ENCODE results near the gene ZFP92.

Gene ZFP92

GRCh38 chrX:153441981-153442380 is 30.7 kb downstream of the ZFP92 start:
- Histone ChIP-seq H2AFZ (ENCODE audit: low read depth, low read length) (no peak overlapping the region), H3K27me3 (ENCODE audit: insufficient read depth, low read length, poor library complexity) (no peaks in the 10 kb centered on the region), H3K4me1 (ENCODE audit: insufficient read depth, low read length) (no peaks in the 10 kb centered on the region), H3K27ac (ENCODE audit: low read length) (no peak overlapping the region), H3K36me3 (ENCODE audit: insufficient read depth, low read length) (no peaks in the 10 kb centered on the region), H3K9me3 (ENCODE audit: insufficient read depth, low read length, severe bottlenecking) (no peaks in the 10 kb centered on the region), H3K9ac (ENCODE audit: low read depth, low read length) (no peak overlapping the region), H4K20me1 (ENCODE audit: insufficient read depth, low read length) (no peaks in the 10 kb centered on the region), H3K4me2 (ENCODE audit: insufficient read depth, low read length) (no peak overlapping the region), H3K4me3 (ENCODE audit: low read depth in 1 of 2, low read length in 2 of 2) (no peak overlapping the region), H3K79me2 (ENCODE audit: insufficient read depth, low read length) (no peaks in the 10 kb centered on the region)
- DNase-seq (no peak), ATAC-seq (ENCODE audit: insufficient read depth, low read depth) (no peak)
- TF ChIP-seq CTCF (IDR thresholded peaks at IDR 0.05; ENCODE audit: borderline replicate concordance, extremely low read depth, low read length, poor library complexity, severe bottlenecking) = no peak
- TF ChIP-seq EZH2 (IDR thresholded peaks at IDR 0.05; ENCODE audit: borderline replicate concordance, low read depth, low read length, severe bottlenecking) = no peak

- H3K27me3 ChIP-seq (ENCODE audit: insufficient read depth, low read length, poor library complexity) = no peaks in the 10 kb centered on the region
- H3K4me1 ChIP-seq (ENCODE audit: insufficient read depth, low read length) = no peaks in the 10 kb centered on the region
- H2AFZ ChIP-seq (ENCODE audit: low read depth, low read length) = no peak overlapping the region
- H3K4me3 ChIP-seq (ENCODE audit: low read depth in 1 of 2, low read length in 2 of 2) = no peak overlapping the region
- H3K79me2 ChIP-seq (ENCODE audit: insufficient read depth, low read length) = no peaks in the 10 kb centered on the region
- no peak for TF ChIP-seq EZH2 (IDR thresholded peaks at IDR 0.05; ENCODE audit: borderline replicate concordance, low read depth, low read length, severe bottlenecking)
- no peak for TF ChIP-seq CTCF (IDR thresholded peaks at IDR 0.05; ENCODE audit: borderline replicate concordance, extremely low read depth, low read length, poor library complexity, severe bottlenecking)
- no peak for DNase-seq
- no peaks in the 10 kb centered on the region for H4K20me1 ChIP-seq (ENCODE audit: insufficient read depth, low read length)
- H3K27ac ChIP-seq (ENCODE audit: low read length) = no peak overlapping the region
- no peaks in the 10 kb centered on the region for H3K9me3 ChIP-seq (ENCODE audit: insufficient read depth, low read length, severe bottlenecking)
- H3K4me2 ChIP-seq (ENCODE audit: insufficient read depth, low read length) = no peak overlapping the region
- H3K36me3 ChIP-seq (ENCODE audit: insufficient read depth, low read length) = no peaks in the 10 kb centered on the region
- H3K9ac ChIP-seq (ENCODE audit: low read depth, low read length) = no peak overlapping the region
- ATAC-seq (ENCODE audit: insufficient read depth, low read depth) = no peak
Observed at GRCh38 chrX:153442463-153442862, 31.2 kb downstream of the ZFP92 start.

GRCh38 chrX:153443476-153444332 is 32.4 kb downstream of the ZFP92 start:
- Histone ChIP-seq H3K79me2 (ENCODE audit: insufficient read depth, low read length) (no peaks in the 10 kb centered on the region), H4K20me1 (ENCODE audit: insufficient read depth, low read length) (no peaks in the 10 kb centered on the region), H3K27me3 (ENCODE audit: insufficient read depth, low read length, poor library complexity) (no peaks in the 10 kb centered on the region), H3K9ac (ENCODE audit: low read depth, low read length) (no peak overlapping the region), H2AFZ (ENCODE audit: low read depth, low read length) (no peak overlapping the region), H3K27ac (ENCODE audit: low read length) (no peak overlapping the region), H3K4me1 (ENCODE audit: insufficient read depth, low read length) (no peaks in the 10 kb centered on the region), H3K36me3 (ENCODE audit: insufficient read depth, low read length) (no peaks in the 10 kb centered on the region), H3K4me3 (ENCODE audit: low read depth in 1 of 2, low read length in 2 of 2) (no peak overlapping the region), H3K4me2 (ENCODE audit: insufficient read depth, low read length) (no peak overlapping the region), H3K9me3 (ENCODE audit: insufficient read depth, low read length, severe bottlenecking) (no peaks in the 10 kb centered on the region)
- ATAC-seq (ENCODE audit: insufficient read depth, low read depth) = no peak
- no peak for DNase-seq
- TF ChIP-seq EZH2 (IDR thresholded peaks at IDR 0.05; ENCODE audit: borderline replicate concordance, low read depth, low read length, severe bottlenecking) = no peak

GRCh38 chrX:153444333-153445011 is 33.2 kb downstream of the ZFP92 start:
- H3K4me3 ChIP-seq (ENCODE audit: low read depth in 1 of 2, low read length in 2 of 2) = no peak overlapping the region
- no peaks in the 10 kb centered on the region for H3K79me2 ChIP-seq (ENCODE audit: insufficient read depth, low read length)
- no peak overlapping the region for H2AFZ ChIP-seq (ENCODE audit: low read depth, low read length)
- H4K20me1 ChIP-seq (ENCODE audit: insufficient read depth, low read length) = no peaks in the 10 kb centered on the region
- peaks cover 5% of the 10 kb centered on the region; the same call in 1 of the 2 replicates for H3K36me3 ChIP-seq (ENCODE audit: insufficient read depth, low read length)
- H3K27ac ChIP-seq (ENCODE audit: low read length) = no peak overlapping the region
- TF ChIP-seq CTCF (IDR thresholded peaks at IDR 0.05; ENCODE audit: borderline replicate concordance, extremely low read depth, low read length, poor library complexity, severe bottlenecking) (no peak), EZH2 (IDR thresholded peaks at IDR 0.05; ENCODE audit: borderline replicate concordance, low read depth, low read length, severe bottlenecking) (no peak)
- no peak overlapping the region for H3K9ac ChIP-seq (ENCODE audit: low read depth, low read length)
- H3K27me3 ChIP-seq (ENCODE audit: insufficient read depth, low read length, poor library complexity) = no peaks in the 10 kb centered on the region
- no peak for ATAC-seq (ENCODE audit: insufficient read depth, low read depth)
- H3K9me3 ChIP-seq (ENCODE audit: insufficient read depth, low read length, severe bottlenecking) = no peaks in the 10 kb centered on the region
- H3K4me1 ChIP-seq (ENCODE audit: insufficient read depth, low read length) = no peaks in the 10 kb centered on the region
- no peak overlapping the region for H3K4me2 ChIP-seq (ENCODE audit: insufficient read depth, low read length)
- DNase-seq = no peak
